Sciatic nerve (tissue), 2 donors: ENCODE data around the gene UFSP2. TPM values are rescaled to one million over a fixed set of nuclear protein-coding genes. Genes with fewer than 3 reads are reported as not detected.

Experiments
- ATAC-seq: fragments of 200-7000 bp; cut with Tn5 transposase; one replicate; pipeline ENCODE4 v1.9.1; 2020; ENCODE audit warnings: mild to moderate bottlenecking, moderate library complexity
- DNase-seq: peaks from one replicate; pipeline ENCODE4 v3.0.0-alpha.2; 2020; ENCODE audit warnings: low spot score
- intact Hi-C: fragments of 100-400 bp; cut with DNase I; formaldehyde crosslinking; loops from one replicate; pipeline ENCODE4 v1.14.2; 2022
- total RNA-seq: library from RNA; stranded (reverse); fragmentation: NEBNext Ultra II Directional; extraction: Animal tissue kit (Norgen Biotek cat#: 25700); gene quantifications from one replicate; pipeline ENCODE4 v1.2.1, GENCODE V29; 2021
- donor health status: DM: no; HTN: no; CAD: no.
- donor health status: DM: no; HTN: no; CAD: no.

Gene UFSP2
- total RNA-seq, 1 donor from 2014 or later = 38.9 TPM

DNA sequence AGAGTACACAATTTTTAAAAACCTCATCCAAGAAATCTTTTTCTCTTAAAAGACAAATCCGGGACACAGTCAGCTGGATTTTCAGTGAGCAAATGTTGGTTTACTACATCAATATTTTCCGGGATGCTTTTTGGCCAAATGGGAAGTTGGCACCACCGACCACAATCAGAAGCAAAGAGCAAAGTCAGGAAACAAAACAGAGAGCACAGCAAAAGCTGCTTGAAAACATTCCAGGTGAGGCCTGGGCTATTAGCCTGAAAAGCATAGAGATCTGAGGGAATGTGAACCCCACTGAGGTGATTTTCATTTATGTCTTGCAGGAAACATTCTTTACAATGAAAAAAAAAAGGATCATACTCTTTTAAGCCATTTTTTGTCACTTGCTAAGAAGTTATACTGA, 63.9 kb downstream of the UFSP2 start:
- intact Hi-C loops = no loop called here
- no peak for ATAC-seq
- no peak for DNase-seq

DNA sequence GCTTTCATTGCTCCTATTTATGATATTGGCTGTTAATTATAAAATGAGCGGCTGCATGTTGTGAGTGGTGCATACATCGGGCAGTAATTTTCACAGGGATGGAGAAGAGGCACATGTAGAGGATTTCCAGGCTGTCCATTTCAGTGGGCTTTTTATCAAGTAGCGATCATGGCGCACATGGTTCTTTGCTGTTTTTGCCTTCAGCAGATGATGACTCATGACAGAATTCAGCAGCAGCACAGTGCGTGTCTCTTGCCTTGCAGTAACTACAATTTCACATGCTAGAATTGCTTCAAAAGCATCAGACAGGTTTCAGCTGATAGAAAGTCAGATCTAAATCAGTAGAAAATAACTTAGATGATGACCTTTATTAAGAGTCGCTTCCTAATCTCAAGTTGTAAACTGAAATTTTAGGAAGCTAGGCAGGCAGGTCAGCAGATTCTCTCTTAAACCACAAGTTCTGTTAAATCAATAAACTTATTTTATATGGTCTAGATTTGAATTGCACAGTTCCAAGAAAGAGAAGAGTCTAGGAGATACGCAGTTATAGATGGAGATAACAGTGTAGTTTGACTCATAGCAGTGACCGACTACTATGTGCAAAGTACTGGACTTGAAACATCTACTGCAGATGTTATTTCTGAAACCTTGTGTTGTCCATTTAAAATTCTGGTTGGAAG, 65.9 kb downstream of the UFSP2 start:
- no peak for DNase-seq
- ATAC-seq = no peak
- intact Hi-C loops = no loop called here

DNA sequence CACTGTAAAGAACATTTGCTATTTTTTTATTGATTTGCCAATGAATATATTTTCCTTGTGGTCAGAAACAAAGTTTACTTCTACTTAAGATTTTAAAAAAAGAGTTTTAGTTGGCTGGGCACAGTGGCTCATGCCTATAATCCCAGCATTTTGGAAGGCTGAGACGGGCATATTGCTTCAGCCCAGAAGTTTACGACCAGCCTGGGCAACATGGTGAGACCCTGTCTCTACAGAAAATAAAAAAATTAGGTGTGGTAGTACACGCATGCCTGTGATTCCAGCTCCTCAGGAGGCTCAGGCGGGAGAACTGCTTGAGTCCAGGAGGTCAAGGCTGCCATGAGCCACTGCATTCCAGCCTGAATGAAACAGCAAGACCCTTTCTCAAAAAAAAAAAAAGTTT, 66.8 kb downstream of the UFSP2 start:
- ATAC-seq (no peak), DNase-seq (no peak)
- intact Hi-C loops = no loop called here

GRCh38 chr4:185358514-185358913, 67.2 kb downstream of the UFSP2 start:
- ATAC-seq (no peak), DNase-seq (no peak)
- intact Hi-C loops = no loop called here

DNA sequence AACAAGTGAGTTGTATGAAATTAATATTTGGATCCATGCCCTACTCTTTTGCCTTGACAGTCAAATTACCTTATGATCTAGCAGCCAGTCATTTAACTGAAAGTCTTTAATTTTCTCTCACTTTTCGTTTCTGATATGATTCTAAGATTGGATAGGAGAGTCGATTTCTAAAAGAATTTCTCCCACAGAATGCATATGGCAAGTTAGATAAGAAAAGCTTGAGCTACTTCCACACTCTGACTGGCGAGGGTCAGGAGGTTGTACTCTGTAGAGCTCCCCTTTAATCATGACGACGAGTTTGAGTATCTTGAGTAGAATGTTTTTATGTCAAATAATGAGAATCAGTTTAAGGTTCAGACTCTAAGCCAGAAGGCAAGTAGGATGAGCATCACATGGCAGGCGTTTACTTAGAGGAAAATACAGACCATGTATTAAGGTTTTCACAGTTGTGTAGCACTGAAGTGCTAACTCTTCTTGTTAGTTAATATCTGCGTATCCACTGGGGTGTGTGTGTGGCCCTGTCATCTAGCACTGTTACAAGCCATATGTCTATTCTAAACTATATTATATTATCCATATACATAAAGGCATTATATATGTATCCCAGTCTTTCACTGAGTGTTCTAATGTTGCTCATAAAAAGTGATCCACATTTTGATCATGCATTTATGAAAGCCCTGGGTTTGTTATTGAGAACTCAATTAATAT, 67.9 kb downstream of the UFSP2 start:
- intact Hi-C loops = no loop called here
- ATAC-seq = no peak
- no peak for DNase-seq

- DNase-seq = no peak
- peak; percentile 87 for ATAC-seq
- intact Hi-C loops = no loop called here
These were observed 68.6 kb downstream of the UFSP2 start for GRCh38 chr4:185357211-185357610.

GRCh38 chr4:185352741-185353140, 73.0 kb downstream of the UFSP2 start:
- intact Hi-C loops = no loop called here
- ATAC-seq = no peak

GRCh38 chr4:185352202-185352601, 73.6 kb downstream of the UFSP2 start:
- ATAC-seq (no peak), DNase-seq (no peak)
- intact Hi-C loops = no loop called here

More at GRCh38 chr4:185352741-185353140, 73.0 kb downstream of the UFSP2 start:
- DNase-seq = no peak

GRCh38 chr4:185351691-185352090, 74.1 kb downstream of the UFSP2 start:
- intact Hi-C loops = no loop called here
- ATAC-seq (no peak), DNase-seq (no peak)

Other genes with a start within 250 kb of the UFSP2 start
- gene CFAP97, start 222.0 kb downstream of the UFSP2 start, total RNA-seq = 44.8 TPM
- 33.6 TPM for gene SNX25, start 216.4 kb downstream of the UFSP2 start, total RNA-seq
- gene LRP2BP, start 30.0 kb downstream of the UFSP2 start, total RNA-seq = 4.9 TPM
- 25.1 TPM for gene ANKRD37, start 29.1 kb downstream of the UFSP2 start, total RNA-seq
- gene CCDC110, start 45.8 kb upstream of the UFSP2 start, total RNA-seq = 0.36 TPM
- gene PDLIM3, start 109.5 kb upstream of the UFSP2 start, total RNA-seq = 9.8 TPM